Lung (tissue), 16 donors: ENCODE data around the gene PIGM. TPM values are rescaled to one million over a fixed set of nuclear protein-coding genes. Genes with fewer than 3 reads are reported as not detected.

Experiments
- ATAC-seq: fragments of 200-7000 bp; cut with Tn5 transposase; one replicate; pipeline ENCODE4 v1.9.1; 2020; ENCODE audit warnings: moderate number of reproducible peaks; ENCODE audit not compliant: insufficient read depth, low FRiP score
- DNase-seq, 3 donors: peaks; one replicate each; pipeline ENCODE4 v3.0.0-alpha.2; 2013 to 2017
- H3K27ac ChIP-seq, 2 donors: one replicate each; pipeline ENCODE4 v1.5.1; 2013; ENCODE audit warnings: mild to moderate bottlenecking in 2 of 2, moderate library complexity in 2 of 2, control low read depth in 1 of 2, inconsistent platforms in 1 of 2, low read depth in 1 of 2, low read length in 1 of 2
- H3K27me3 ChIP-seq, 3 donors: one replicate each; pipeline ENCODE4 v1.5.1; 2013; ENCODE audit warnings: low read length in 2 of 3; ENCODE audit not compliant: control insufficient read depth in 3 of 3, insufficient read depth in 3 of 3
- H3K36me3 ChIP-seq, 4 donors: one replicate each; pipeline ENCODE4 v1.5.1; 2013; ENCODE audit warnings: low read length in 4 of 4, mild to moderate bottlenecking in 1 of 4, moderate library complexity in 1 of 4; ENCODE audit not compliant: control insufficient read depth in 4 of 4, insufficient read depth in 4 of 4
- H3K4me1 ChIP-seq, 5 donors: one replicate each; pipeline ENCODE4 v1.5.1; 2013; ENCODE audit warnings: low read length in 5 of 5, mild to moderate bottlenecking in 2 of 5, moderate library complexity in 1 of 5; ENCODE audit not compliant: control insufficient read depth in 5 of 5, insufficient read depth in 5 of 5
- H3K4me3 ChIP-seq: one replicate; pipeline ENCODE4 v1.5.1; 2013; ENCODE audit warnings: mild to moderate bottlenecking, control low read depth, moderate library complexity
- H3K9ac ChIP-seq, 2 donors: one replicate each; pipeline ENCODE4 v1.5.1; 2013; ENCODE audit warnings: low read length in 2 of 2, control low read depth in 1 of 2; ENCODE audit not compliant: insufficient read depth in 1 of 2
- H3K9me3 ChIP-seq, 4 donors: one replicate each; pipeline ENCODE4 v1.5.1; 2013; ENCODE audit warnings: low read length in 3 of 4, mild to moderate bottlenecking in 1 of 4, moderate library complexity in 1 of 4; ENCODE audit not compliant: control insufficient read depth in 4 of 4, insufficient read depth in 3 of 4
- WGBS, 2 donors: extraction: QIAGEN DNeasy Blood & Tissue Kit; methylation state at CpG; one replicate each; pipeline ENCODE4 v1.1.7; 2013; 5-methylcytosine and 5-hydroxymethylcytosine counted together
- long read RNA-seq, 5 donors: transcript quantifications; one replicate each; lab custom pipeline, GENCODE V29; 2026
- polyA plus RNA-seq, 2 donors: library from polyadenylated mRNA; stranded (reverse); fragments of 200-250 nt; gene quantifications; one replicate each; pipeline ENCODE4 v1.2.1, GENCODE V29; 2013
- total RNA-seq, 2 donors: library from RNA; depleted of rRNA in 1 of 2; stranded (reverse); fragments of >200 nt in 1 of 2; gene quantifications; one replicate each; pipeline ENCODE4 v1.2.1, GENCODE V29; 2014 to 2021
- TF ChIP-seq, protein P1 (sequence below): IDR thresholded peaks from 2 replicates; pipeline ENCODE4 v1.5.1; 2012; ENCODE audit warnings: mild to moderate bottlenecking; ENCODE audit errors: control extremely low read depth, extremely low read depth
- donor health status: control.
- donor health status: control.
- donor health status: Bipolar disorder and iron deficiency.
- donor health status: healthy.
- donor health status: DM: yes; HTN: yes; CAD: no.

Gene PIGM
- total RNA-seq (1 to 10 TPM; 7.5 to 9.1 TPM), polyA plus RNA-seq (1 to 10 TPM; 3.7 to 3.9 TPM)
- long read RNA-seq, donor 1, full-length matches to known transcripts: 54 of 54 reads
- long read RNA-seq, donor 1, partial matches to known transcripts: 0 of 54 reads
- long read RNA-seq, donor 1, other reads (novel, unspliced or antisense): 0 of 54 reads
- long read RNA-seq, donor 2, full-length matches to known transcripts: 20 of 20 reads
- long read RNA-seq, donor 2, partial matches to known transcripts: 0 of 20 reads
- long read RNA-seq, donor 2, other reads (novel, unspliced or antisense): 0 of 20 reads
- long read RNA-seq, donor 3, full-length matches to known transcripts: 31 of 31 reads
- long read RNA-seq, donor 3, partial matches to known transcripts: 0 of 31 reads
- long read RNA-seq, donor 3, other reads (novel, unspliced or antisense): 0 of 31 reads
- long read RNA-seq, donor 4, full-length matches to known transcripts: 29 of 29 reads
- long read RNA-seq, donor 4, partial matches to known transcripts: 0 of 29 reads
- long read RNA-seq, donor 4, other reads (novel, unspliced or antisense): 0 of 29 reads
- long read RNA-seq, donor 5, full-length matches to known transcripts: 60 of 60 reads
- long read RNA-seq, donor 5, partial matches to known transcripts: 0 of 60 reads
- long read RNA-seq, donor 5, other reads (novel, unspliced or antisense): 0 of 60 reads

- DNase-seq (peak; percentile 94 to 96 (median 95)), ATAC-seq (peak; percentile 94)
- peaks cover 0 to 3% (median under 1%) of the 10 kb centered on the region in 4 donors for H3K36me3 ChIP-seq
- H3K9me3 ChIP-seq: no peaks in the 10 kb centered on the region
- H3K4me1 ChIP-seq: peaks cover 2 to 21% (median 15%) of the 10 kb centered on the region in 5 donors
- peaks cover 0 to 4% (median 2%) of the 10 kb centered on the region in 3 donors for H3K27me3 ChIP-seq
- H3K4me3 ChIP-seq: peak within 1 kb of the TSS; percentile 67
- WGBS, 2 donors: 0 to 1% methylated on average over 55 to 60 of the region's 60 CpGs
- peak within 1 kb of the TSS; percentile 71 to 87 for H3K27ac ChIP-seq
- TF ChIP-seq, protein P1, sequence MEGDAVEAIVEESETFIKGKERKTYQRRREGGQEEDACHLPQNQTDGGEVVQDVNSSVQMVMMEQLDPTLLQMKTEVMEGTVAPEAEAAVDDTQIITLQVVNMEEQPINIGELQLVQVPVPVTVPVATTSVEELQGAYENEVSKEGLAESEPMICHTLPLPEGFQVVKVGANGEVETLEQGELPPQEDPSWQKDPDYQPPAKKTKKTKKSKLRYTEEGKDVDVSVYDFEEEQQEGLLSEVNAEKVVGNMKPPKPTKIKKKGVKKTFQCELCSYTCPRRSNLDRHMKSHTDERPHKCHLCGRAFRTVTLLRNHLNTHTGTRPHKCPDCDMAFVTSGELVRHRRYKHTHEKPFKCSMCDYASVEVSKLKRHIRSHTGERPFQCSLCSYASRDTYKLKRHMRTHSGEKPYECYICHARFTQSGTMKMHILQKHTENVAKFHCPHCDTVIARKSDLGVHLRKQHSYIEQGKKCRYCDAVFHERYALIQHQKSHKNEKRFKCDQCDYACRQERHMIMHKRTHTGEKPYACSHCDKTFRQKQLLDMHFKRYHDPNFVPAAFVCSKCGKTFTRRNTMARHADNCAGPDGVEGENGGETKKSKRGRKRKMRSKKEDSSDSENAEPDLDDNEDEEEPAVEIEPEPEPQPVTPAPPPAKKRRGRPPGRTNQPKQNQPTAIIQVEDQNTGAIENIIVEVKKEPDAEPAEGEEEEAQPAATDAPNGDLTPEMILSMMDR: no peak
- peak within 1 kb of the TSS; percentile 55 to 77 for H3K9ac ChIP-seq
Measured at GRCh38 chr1:160031365-160032164, at the start of gene PIGM. Gene PIGM (minus strand): TSS chr1:160031990. CDS start chr1:160031739, 251 bp downstream.

GRCh38 chr1:160081261-160081936, 49.6 kb upstream of the PIGM start, which contains the start of gene KCNJ9:
Gene KCNJ9 (plus strand): TSS chr1:160081538. CDS start chr1:160084031, 2,493 bp downstream.
- ATAC-seq: no peak
- Histone ChIP-seq H3K9ac (no peak within 1 kb of the TSS), H3K36me3 (no peaks in the 10 kb centered on the region), H3K27ac (no peak within 1 kb of the TSS), H3K9me3 (no peaks in the 10 kb centered on the region), H3K4me3 (no peak within 1 kb of the TSS), H3K4me1 (peaks cover 0 to 6% (median 0%) of the 10 kb centered on the region in 5 donors), H3K27me3 (peaks cover 0 to 68% (median 43%) of the 10 kb centered on the region in 3 donors)
- TF ChIP-seq, protein P1: no peak
- 18 to 22% methylated on average over 14 of the region's 14 CpGs for WGBS, 2 donors
- no peak for DNase-seq

- 54 to 66% methylated on average over 6 of the region's 6 CpGs for WGBS, 2 donors
- TF ChIP-seq, protein P1: no peak
- Histone ChIP-seq H3K4me3 (no peak overlapping the region), H3K36me3 (no peaks in the 10 kb centered on the region), H3K9ac (no peak overlapping the region), H3K27ac (no peak overlapping the region), H3K27me3 (peaks cover 0 to 71% (median 47%) of the 10 kb centered on the region in 3 donors), H3K9me3 (no peaks in the 10 kb centered on the region), H3K4me1 (peaks cover 0 to 6% (median 0%) of the 10 kb centered on the region in 5 donors)
- no peak for DNase-seq
- no peak for ATAC-seq
Measured at GRCh38 chr1:160080381-160081100, 48.8 kb upstream of the PIGM start.
